ENCODE measurements around the gene DUSP1.
"Not testable (repeated sequence)": the region's sequence is repeated elsewhere in the genome, so short reads cannot be mapped to it uniquely, and the experiment has no call there.

The DUSP1 gene, protein sequence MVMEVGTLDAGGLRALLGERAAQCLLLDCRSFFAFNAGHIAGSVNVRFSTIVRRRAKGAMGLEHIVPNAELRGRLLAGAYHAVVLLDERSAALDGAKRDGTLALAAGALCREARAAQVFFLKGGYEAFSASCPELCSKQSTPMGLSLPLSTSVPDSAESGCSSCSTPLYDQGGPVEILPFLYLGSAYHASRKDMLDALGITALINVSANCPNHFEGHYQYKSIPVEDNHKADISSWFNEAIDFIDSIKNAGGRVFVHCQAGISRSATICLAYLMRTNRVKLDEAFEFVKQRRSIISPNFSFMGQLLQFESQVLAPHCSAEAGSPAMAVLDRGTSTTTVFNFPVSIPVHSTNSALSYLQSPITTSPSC
- 3,021 to 4,841 (median 3,164) reads per million in 3 donors for total RNA-seq

DNA sequence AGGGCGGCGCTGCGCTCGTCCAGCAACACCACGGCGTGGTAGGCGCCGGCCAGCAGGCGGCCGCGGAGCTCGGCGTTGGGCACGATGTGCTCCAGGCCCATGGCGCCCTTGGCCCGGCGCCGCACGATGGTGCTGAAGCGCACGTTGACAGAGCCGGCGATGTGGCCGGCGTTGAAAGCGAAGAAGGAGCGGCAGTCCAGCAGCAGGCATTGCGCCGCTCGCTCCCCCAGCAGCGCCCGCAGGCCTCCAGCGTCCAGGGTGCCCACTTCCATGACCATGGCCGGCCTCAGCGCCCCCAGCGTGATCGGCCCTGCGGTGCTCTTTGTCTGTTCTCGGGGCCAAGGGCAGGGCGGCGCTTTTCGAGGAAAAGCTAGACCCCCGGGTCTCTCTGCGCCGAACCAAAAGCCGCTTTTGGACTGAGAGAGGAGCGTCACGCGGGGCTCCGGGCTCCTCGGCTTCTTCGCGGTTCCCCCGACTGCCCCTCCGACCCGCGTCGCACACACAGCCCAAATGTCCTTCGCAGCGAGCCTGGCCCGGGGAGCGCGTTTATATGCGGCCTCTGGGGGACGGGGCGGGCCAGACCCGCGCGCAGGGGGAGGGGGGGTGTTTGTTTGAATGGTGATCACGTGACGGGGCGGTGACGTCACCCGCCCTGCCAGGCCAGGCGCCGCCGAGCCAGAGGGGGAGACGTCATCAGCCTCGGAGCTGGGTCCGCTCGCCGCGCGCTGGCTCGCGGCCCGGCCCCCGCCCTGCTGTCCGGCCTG, at the start of gene DUSP1:
DUSP1 (minus strand) TSS at position 521 of the 764 bp plus-strand sequence; CDS start at position 278, 243 bp downstream.
- peak within 1 kb of the TSS; percentile 100 for H3K27ac ChIP-seq (ENCODE audit: insufficient read depth, low read length, poor library complexity, severe bottlenecking)
- no peaks in the 10 kb centered on the region for H3K27me3 ChIP-seq (replicated peaks; ENCODE audit: control insufficient read depth, insufficient read depth, low read length, poor library complexity, severe bottlenecking)
- peak within 1 kb of the TSS; percentile 55 for H3K4me3 ChIP-seq (ENCODE audit: insufficient read depth, low read depth, low read length, poor library complexity, severe bottlenecking)
- DNase-seq, result peak; percentile 95 to 98 (median 98)
- H3K9me3 ChIP-seq (ENCODE audit: control insufficient read depth, low read length), result no peaks in the 10 kb centered on the region
- peaks cover 47% of the 10 kb centered on the region for H3K4me1 ChIP-seq (ENCODE audit: control insufficient read depth, insufficient read depth, low read length, poor library complexity, severe bottlenecking)
- H3K36me3 ChIP-seq (ENCODE audit: control insufficient read depth, insufficient read depth, low read length), result peaks cover 24% of the 10 kb centered on the region

DNA sequence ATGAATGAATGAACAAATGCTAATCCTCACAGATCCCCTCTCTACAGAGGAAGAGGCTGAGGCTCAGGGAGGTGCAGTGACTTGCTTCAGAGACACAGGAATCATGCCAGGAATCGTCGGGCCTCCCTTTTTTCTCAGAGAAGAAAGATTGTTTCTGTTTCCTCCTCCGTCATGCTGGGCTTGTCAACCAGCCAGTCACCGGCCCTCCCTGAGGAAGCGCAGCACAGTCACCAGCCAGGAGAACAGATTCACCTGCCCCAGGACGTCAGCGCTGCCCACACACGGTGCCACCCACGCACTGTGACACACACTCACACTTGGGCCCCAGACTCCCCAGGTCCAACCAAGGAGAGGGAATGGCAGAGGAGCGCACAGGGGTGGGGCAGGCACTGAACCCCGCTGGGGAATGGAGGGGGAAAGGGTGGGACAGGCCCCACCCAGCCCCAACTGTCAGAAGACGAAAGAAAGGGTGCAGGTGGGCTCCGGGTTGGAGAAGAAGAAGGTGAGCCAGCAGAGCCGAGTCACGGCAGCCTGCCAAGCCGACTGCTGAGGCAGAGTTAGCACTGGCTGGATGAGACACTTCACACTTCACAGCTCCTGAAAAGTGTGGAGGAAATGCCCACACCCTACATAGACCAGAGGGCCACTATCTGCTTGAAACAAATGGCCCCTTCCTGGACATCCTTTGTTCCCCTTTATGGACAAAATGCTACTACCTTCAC, 49.2 kb upstream of the DUSP1 start:
- Histone ChIP-seq H3K36me3 (ENCODE audit: control insufficient read depth, insufficient read depth, low read length) (no peaks in the 10 kb centered on the region), H3K27ac (ENCODE audit: insufficient read depth, low read length, poor library complexity, severe bottlenecking) (no peak overlapping the region), H3K27me3 (replicated peaks; ENCODE audit: control insufficient read depth, insufficient read depth, low read length, poor library complexity, severe bottlenecking) (no peaks in the 10 kb centered on the region), H3K4me1 (ENCODE audit: control insufficient read depth, insufficient read depth, low read length, poor library complexity, severe bottlenecking) (no peaks in the 10 kb centered on the region), H3K4me3 (ENCODE audit: insufficient read depth, low read depth, low read length, poor library complexity, severe bottlenecking) (no peak overlapping the region), H3K9me3 (ENCODE audit: control insufficient read depth, low read length) (no peaks in the 10 kb centered on the region)
- DNase-seq, result no peak

DNA sequence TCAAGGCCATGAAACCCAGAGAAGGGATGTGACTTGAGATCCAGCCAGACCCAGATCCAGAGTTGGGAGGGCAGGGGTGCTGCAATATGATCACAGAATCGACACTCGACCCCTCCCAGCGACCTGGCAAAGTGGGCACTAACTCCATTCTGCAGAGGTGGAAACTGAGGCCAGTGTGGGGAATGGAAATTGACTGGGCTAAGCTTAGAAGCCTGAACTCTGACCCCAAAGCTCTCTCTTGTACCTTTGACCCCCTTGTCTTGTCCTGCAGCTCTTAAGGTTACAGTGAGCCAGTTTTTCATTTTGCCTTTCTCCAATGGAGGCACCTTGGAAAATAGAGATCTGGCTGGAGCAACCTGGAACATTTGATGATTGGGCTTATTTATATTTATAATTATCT, 48.6 kb upstream of the DUSP1 start:
- H3K27me3 ChIP-seq (replicated peaks; ENCODE audit: control insufficient read depth, insufficient read depth, low read length, poor library complexity, severe bottlenecking), result no peaks in the 10 kb centered on the region
- H3K27ac ChIP-seq (ENCODE audit: insufficient read depth, low read length, poor library complexity, severe bottlenecking), result no peak overlapping the region
- no peak overlapping the region for H3K4me3 ChIP-seq (ENCODE audit: insufficient read depth, low read depth, low read length, poor library complexity, severe bottlenecking)
- no peak for DNase-seq
- H3K36me3 ChIP-seq (ENCODE audit: control insufficient read depth, insufficient read depth, low read length), result no peaks in the 10 kb centered on the region
- H3K4me1 ChIP-seq (ENCODE audit: control insufficient read depth, insufficient read depth, low read length, poor library complexity, severe bottlenecking), result no peaks in the 10 kb centered on the region
- H3K9me3 ChIP-seq (ENCODE audit: control insufficient read depth, low read length), result no peaks in the 10 kb centered on the region

DNA sequence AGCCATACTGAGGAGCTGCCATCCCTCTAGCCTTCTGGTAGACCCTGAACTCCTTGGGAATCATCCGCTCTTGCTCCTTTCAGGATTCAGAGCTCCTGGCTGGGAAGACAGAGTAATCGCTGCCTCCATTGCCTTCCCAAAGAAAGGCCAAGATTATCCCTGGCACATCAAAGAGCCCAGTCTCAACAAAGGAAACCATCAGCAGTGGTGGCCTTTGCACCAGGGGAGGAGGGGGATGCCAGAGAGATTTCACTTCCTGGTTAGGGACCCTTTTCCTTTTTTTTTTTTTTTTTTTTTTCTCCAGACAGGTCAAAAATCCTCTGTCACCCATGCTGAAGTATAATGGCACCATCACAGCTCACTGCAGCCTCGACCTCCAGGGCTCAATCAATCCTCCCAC, 47.1 kb upstream of the DUSP1 start:
- H3K4me1 ChIP-seq (ENCODE audit: control insufficient read depth, insufficient read depth, low read length, poor library complexity, severe bottlenecking), result no peaks in the 10 kb centered on the region
- H3K27me3 ChIP-seq (replicated peaks; ENCODE audit: control insufficient read depth, insufficient read depth, low read length, poor library complexity, severe bottlenecking), result no peaks in the 10 kb centered on the region
- H3K27ac ChIP-seq (ENCODE audit: insufficient read depth, low read length, poor library complexity, severe bottlenecking), result no peak overlapping the region
- H3K4me3 ChIP-seq (ENCODE audit: insufficient read depth, low read depth, low read length, poor library complexity, severe bottlenecking), result no peak overlapping the region
- no peaks in the 10 kb centered on the region for H3K36me3 ChIP-seq (ENCODE audit: control insufficient read depth, insufficient read depth, low read length)
- H3K9me3 ChIP-seq (ENCODE audit: control insufficient read depth, low read length), result no peaks in the 10 kb centered on the region
- no peak for DNase-seq

DNA sequence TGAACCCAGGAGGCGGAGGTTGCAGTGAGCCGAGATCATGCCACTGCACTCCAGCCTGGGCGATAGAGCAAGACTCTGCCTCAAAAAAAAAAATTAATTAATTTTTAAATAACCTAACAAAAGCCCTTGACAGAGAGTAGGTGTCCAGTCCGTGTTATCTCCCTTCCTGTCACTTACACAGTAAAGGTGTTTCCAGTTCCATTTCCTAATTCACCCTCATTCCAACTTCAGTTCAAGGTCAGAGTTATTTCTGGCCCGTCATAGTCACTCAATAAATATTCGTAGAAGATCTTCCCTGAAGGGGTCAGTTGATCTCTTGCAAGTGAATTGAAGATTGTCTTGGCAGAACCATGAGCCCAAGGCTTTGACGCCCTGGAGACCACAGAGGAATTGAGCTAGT, 46.7 kb upstream of the DUSP1 start:
- Histone ChIP-seq H3K4me1 (ENCODE audit: control insufficient read depth, insufficient read depth, low read length, poor library complexity, severe bottlenecking) (no peaks in the 10 kb centered on the region), H3K4me3 (ENCODE audit: insufficient read depth, low read depth, low read length, poor library complexity, severe bottlenecking) (no peak overlapping the region), H3K27ac (ENCODE audit: insufficient read depth, low read length, poor library complexity, severe bottlenecking) (no peak overlapping the region), H3K9me3 (ENCODE audit: control insufficient read depth, low read length) (no peaks in the 10 kb centered on the region), H3K27me3 (replicated peaks; ENCODE audit: control insufficient read depth, insufficient read depth, low read length, poor library complexity, severe bottlenecking) (no peaks in the 10 kb centered on the region), H3K36me3 (ENCODE audit: control insufficient read depth, insufficient read depth, low read length) (no peaks in the 10 kb centered on the region)
- no peak for DNase-seq

DNA sequence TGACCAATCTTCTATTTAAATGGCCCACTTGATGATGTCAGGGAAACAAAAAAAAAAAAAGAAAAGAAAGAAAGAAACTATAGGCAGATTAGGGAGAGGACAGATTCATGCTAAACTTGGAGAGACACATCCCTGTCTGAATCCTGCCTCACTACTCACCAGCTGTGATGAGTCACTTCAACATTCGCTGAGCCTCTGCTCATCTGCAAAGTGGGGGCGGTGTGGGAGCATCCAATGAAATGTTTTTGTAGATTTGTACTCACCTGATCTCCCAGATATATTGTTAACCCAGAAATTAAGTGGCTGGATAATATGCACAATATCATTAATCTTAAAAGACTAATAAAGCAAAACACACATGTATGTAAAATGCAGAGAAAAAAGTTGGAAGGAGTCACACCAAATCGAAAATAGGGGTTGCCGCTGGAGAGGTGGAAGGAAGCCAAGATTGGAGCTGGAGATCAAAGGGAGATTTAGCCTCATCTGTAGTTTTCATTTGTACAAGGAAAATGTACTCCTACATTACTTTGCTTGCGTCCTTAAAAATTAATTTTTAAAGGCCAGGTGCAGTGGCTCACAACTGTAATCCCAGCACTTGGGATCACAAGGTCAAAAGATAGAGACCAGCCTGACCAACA, 46.0 kb upstream of the DUSP1 start:
- H3K4me1 ChIP-seq (ENCODE audit: control insufficient read depth, insufficient read depth, low read length, poor library complexity, severe bottlenecking), result no peaks in the 10 kb centered on the region
- no peaks in the 10 kb centered on the region for H3K27me3 ChIP-seq (replicated peaks; ENCODE audit: control insufficient read depth, insufficient read depth, low read length, poor library complexity, severe bottlenecking)
- H3K27ac ChIP-seq (ENCODE audit: insufficient read depth, low read length, poor library complexity, severe bottlenecking), result no peak overlapping the region
- H3K9me3 ChIP-seq (ENCODE audit: control insufficient read depth, low read length), result no peaks in the 10 kb centered on the region
- no peak for DNase-seq
- H3K36me3 ChIP-seq (ENCODE audit: control insufficient read depth, insufficient read depth, low read length), result no peaks in the 10 kb centered on the region
- H3K4me3 ChIP-seq (ENCODE audit: insufficient read depth, low read depth, low read length, poor library complexity, severe bottlenecking), result no peak overlapping the region

DNA sequence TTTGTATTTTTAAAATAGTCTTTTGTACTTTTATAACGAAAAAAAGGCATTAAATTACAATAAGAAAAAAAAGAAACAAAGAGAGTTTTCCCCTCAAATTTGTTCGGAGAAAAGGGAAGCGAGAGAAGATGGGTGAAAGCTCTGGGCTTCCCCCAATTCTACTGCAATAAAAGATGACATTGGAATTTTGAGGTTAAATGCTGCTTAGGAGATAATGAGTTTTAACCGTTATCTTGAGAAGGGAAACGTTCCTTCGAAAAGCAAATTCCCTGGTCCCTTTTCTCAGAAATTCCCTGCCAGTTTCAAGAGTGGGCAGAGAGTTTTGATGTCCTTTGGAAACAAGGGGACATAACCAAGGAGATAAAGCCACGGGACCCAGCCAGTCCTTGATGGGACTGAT, 44.6 kb upstream of the DUSP1 start:
- Histone ChIP-seq H3K27ac (ENCODE audit: insufficient read depth, low read length, poor library complexity, severe bottlenecking) (no peak overlapping the region), H3K9me3 (ENCODE audit: control insufficient read depth, low read length) (no peaks in the 10 kb centered on the region), H3K4me1 (ENCODE audit: control insufficient read depth, insufficient read depth, low read length, poor library complexity, severe bottlenecking) (no peaks in the 10 kb centered on the region), H3K4me3 (ENCODE audit: insufficient read depth, low read depth, low read length, poor library complexity, severe bottlenecking) (no peak overlapping the region), H3K27me3 (replicated peaks; ENCODE audit: control insufficient read depth, insufficient read depth, low read length, poor library complexity, severe bottlenecking) (no peaks in the 10 kb centered on the region), H3K36me3 (ENCODE audit: control insufficient read depth, insufficient read depth, low read length) (no peaks in the 10 kb centered on the region)
- no peak for DNase-seq

DNA sequence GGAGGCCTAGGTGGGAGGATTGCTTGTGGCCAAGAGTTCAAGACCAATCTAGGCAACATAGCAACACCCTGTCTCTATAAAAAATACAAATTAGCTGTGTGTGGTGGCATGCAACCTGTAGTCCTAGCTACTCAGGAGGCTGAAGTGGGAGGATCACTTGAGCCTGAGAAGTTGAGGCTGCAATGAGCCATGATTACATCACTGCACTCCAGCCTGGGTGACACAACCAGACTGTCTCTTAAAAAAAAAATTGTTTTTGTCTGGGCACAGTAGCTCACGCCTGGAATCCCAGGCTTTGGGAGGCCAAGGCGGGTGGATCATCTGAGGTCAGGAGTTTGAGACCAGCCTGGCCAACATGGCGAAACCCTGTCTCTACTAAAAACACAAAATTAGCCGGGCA, 40.0 kb upstream of the DUSP1 start:
- not testable (repeated sequence) for H3K27me3 ChIP-seq (replicated peaks; ENCODE audit: control insufficient read depth, insufficient read depth, low read length, poor library complexity, severe bottlenecking); H3K4me3 ChIP-seq (ENCODE audit: insufficient read depth, low read depth, low read length, poor library complexity, severe bottlenecking); H3K9me3 ChIP-seq (ENCODE audit: control insufficient read depth, low read length); H3K27ac ChIP-seq (ENCODE audit: insufficient read depth, low read length, poor library complexity, severe bottlenecking); DNase-seq; H3K4me1 ChIP-seq (ENCODE audit: control insufficient read depth, insufficient read depth, low read length, poor library complexity, severe bottlenecking); H3K36me3 ChIP-seq (ENCODE audit: control insufficient read depth, insufficient read depth, low read length)

DNA sequence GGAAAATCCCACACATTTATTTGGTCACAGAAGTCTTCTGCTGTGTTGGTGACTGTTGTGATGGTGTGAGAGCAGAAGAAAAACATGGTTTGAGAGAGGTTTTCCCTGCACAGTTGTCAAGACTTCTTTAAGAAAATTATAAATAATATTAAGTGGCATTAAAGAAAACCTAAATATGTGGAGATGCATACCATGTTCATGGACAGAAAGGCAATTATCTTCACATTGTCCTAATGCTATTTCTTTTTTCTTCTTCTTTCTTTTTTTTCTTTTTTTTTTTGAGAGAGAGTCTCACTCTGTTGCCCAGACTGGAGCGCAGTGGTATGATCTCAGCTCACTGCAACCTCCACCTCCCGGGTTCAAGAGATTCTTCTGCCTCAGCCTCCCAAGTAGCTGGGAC, 38.8 kb upstream of the DUSP1 start:
- peaks cover 3% of the 10 kb centered on the region for H3K4me1 ChIP-seq (ENCODE audit: control insufficient read depth, insufficient read depth, low read length, poor library complexity, severe bottlenecking)
- DNase-seq, result no peak
- H3K27ac ChIP-seq (ENCODE audit: insufficient read depth, low read length, poor library complexity, severe bottlenecking), result no peak overlapping the region
- no peaks in the 10 kb centered on the region for H3K9me3 ChIP-seq (ENCODE audit: control insufficient read depth, low read length)
- H3K36me3 ChIP-seq (ENCODE audit: control insufficient read depth, insufficient read depth, low read length), result no peaks in the 10 kb centered on the region
- no peaks in the 10 kb centered on the region for H3K27me3 ChIP-seq (replicated peaks; ENCODE audit: control insufficient read depth, insufficient read depth, low read length, poor library complexity, severe bottlenecking)
- H3K4me3 ChIP-seq (ENCODE audit: insufficient read depth, low read depth, low read length, poor library complexity, severe bottlenecking), result no peak overlapping the region
